ENCODE measurements around the gene GPR37L1.

DNA sequence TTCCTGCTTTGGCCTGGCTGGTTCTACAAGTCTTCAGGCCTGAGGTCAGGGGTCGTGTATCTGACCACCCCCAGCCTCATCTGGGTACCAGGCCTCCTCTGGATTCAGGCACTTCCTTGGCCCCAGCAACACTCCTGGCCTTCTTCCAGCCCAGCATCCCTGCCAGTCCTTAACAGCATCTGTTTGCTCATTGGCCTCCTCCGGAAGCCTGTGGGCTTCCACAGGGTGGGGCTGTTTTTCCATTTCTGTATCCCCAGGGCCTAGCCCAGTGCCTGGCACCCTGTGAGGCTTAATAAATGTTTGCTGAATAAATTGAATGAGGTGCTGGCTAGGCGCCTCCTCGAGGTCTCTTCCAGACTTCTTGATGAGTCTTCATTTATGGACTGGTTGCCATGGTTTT lies 21.5 kb upstream of the GPR37L1 start:
- TF ChIP-seq, protein P1, sequence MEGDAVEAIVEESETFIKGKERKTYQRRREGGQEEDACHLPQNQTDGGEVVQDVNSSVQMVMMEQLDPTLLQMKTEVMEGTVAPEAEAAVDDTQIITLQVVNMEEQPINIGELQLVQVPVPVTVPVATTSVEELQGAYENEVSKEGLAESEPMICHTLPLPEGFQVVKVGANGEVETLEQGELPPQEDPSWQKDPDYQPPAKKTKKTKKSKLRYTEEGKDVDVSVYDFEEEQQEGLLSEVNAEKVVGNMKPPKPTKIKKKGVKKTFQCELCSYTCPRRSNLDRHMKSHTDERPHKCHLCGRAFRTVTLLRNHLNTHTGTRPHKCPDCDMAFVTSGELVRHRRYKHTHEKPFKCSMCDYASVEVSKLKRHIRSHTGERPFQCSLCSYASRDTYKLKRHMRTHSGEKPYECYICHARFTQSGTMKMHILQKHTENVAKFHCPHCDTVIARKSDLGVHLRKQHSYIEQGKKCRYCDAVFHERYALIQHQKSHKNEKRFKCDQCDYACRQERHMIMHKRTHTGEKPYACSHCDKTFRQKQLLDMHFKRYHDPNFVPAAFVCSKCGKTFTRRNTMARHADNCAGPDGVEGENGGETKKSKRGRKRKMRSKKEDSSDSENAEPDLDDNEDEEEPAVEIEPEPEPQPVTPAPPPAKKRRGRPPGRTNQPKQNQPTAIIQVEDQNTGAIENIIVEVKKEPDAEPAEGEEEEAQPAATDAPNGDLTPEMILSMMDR (IDR thresholded peaks at IDR 0.05; ENCODE audit: low read length): no peak
- TF ChIP-seq EZH2 (optimal IDR thresholded peaks at IDR 0.05; ENCODE audit: low read depth, low read length) (no peak), EZH2phosphoT487 (IDR thresholded peaks at IDR 0.05; ENCODE audit: low read length) (no peak)
